Hematopoietic multipotent progenitor cell (in vitro differentiated cells): Measurements from ENCODE around the gene CACNA2D2. TPM values are rescaled to one million over a fixed set of nuclear protein-coding genes. Genes with fewer than 3 reads are reported as not detected.
A peak's percentile ranks its signal among the peaks of the same experiment; 100 is the strongest.

Source experiments
- DNase-seq, 3 donors: peaks; one replicate each; pipeline ENCODE4 v3.0.0-alpha.2; 2011 to 2015; ENCODE audit warnings: low read depth in 2 of 3, low spot score in 2 of 3
- total RNA-seq: library from RNA; depleted of rRNA; stranded (reverse); fragments of >200 nt; gene quantifications from one replicate; pipeline ENCODE4 v1.2.3, GENCODE V29; 2012

Gene CACNA2D2
- total RNA-seq = 1.1 TPM

DNA sequence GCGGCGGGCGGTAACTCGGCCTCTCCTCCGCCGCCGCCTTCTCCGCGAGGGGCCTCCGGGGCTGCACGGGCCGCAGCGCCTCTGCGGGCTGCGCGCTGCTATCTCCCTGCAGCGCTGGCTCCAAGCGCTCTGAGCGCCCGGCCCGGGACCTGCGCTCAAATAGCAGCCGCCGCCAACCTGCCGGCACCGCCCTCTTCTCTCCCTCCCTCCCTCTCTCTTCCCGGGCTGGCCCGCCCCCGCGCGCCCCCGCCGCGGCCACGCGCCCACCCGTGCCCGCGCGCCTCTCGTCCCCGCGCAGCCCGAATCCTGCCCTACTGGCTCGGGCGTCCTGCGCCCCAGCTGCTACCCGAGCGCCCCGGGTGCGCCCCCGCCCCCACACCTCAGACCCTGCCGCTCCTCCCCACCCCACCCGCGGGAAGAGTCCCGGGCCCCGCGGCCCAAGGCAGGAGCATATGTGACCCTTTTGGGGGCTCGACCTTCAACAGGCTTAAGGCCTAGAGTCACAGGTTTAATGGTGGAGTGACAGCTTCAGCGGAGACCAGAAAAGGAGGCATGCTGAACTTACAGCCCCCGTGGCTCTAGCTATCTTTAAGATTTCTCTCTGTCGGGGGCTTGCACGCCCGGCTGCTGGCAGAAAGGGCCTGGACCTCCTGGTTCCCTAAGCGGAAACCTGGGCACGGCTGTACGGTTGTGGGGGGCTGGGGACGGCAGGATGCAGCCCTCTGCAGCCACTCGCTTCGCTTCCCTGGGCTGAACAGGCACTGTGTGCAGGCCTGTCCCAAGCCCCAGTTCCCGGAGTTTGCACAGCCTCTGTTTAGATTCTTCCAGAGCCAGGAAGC lies at the start of gene CACNA2D2:
CACNA2D2 (minus strand) TSS at position 131 of the 839 bp plus-strand sequence. CDS start 211 bp downstream, outside the sequence.
- DNase-seq = peak; percentile 36 to 64 (median 62)

DNA sequence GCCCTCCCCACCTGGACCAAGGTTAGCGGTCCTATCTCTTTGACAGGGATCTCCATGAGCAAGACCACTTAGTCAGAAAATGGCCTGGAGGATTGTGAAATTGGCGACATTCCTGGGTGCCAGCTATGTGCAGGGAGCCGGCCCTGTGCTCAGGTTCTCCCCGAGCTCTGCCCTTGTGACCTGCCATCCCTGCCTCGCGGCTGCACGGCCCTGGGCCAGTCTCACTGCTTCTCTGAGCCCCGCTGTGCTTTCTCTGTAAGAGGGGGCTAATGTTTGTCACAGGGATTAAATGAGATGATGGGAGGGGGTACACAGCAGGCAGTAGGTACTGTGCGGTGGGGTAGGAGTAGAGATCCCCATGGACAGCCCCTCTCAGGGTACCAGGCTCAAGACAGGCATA lies 49.2 kb upstream of the CACNA2D2 start:
- no peak for DNase-seq

GRCh38 chr3:50551681-50552435 lies 48.4 kb upstream of the CACNA2D2 start:
- DNase-seq = no peak

GRCh38 chr3:50551054-50551659 lies 47.7 kb upstream of the CACNA2D2 start:
- DNase-seq = no peak

DNA sequence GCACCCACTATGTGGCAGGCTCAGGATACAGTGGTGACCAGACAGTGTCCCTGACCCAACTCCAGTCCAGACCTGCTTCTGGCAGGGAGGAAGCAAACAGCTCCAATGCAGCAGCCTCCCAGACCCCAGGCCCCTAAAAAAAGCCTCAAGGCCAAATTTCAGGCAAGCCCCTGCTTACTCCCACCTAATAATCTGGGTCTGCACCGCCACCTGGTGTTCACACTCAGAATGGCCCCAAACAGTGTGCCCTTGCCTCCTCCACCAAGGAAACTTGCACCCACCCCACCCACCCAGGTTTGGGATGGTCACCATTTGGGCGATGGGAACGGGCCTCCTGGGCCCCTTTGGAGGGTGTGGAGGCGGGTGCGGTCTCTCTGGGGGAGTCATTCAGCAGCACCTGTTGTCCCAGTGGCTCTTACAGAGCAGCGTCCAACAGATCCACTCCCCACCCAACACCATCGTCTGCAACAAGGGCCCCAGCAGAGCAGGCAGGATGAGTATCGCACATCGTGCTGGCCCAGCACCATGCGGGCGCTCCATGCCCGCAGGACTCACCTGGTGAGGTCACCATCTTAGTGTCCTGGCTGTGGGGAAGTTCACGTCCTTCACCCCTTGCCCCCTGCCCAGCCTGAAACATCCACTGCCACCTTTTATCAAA lies 46.8 kb upstream of the CACNA2D2 start:
- peak in 2 of 3 donors; percentile 59 to 77 for DNase-seq

DNA sequence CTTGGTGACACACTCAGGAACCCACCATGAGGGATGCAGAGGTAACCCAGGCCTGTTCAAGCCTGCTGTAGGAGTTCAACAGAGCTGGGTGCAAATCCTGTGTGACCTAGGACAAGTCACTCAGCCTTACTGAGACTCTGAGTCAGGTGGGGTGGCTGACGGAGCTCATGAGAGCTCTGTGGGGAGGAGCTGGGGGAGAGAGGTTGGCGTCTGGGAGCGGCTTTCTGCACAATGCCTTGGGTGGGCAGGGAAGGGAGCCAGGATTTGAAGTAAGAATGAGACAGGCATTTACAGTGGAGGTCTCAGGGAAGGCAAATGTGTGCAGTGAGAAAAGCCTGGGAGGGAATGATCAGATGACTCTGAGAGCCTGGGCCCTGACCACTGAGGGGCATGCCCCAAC lies 45.8 kb upstream of the CACNA2D2 start:
- no peak for DNase-seq

DNA sequence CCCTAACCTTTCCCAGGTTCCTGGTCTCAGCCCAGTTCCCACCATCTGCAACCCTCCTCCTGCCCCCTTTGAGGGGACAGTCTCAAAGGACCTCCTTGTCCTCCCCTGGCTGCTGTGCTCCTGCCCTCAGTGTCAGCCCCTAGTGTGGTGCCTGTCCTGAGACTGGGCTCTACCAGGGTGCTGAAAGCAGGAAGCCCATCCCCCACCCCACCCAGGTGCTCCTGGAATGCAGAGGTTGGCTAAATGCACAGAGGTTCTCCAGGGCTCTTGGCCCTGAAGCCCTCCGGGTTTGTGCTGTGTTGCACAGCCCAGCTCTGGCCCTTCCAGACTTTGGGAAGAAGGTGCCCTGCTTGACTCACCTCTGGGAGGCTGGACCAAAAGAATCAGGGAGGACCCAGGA lies 42.3 kb upstream of the CACNA2D2 start:
- no peak for DNase-seq

- peak; percentile 37 to 59 (median 48) for DNase-seq
Observed at GRCh38 chr3:50542177-50543034, 39.0 kb upstream of the CACNA2D2 start.

- no peak for DNase-seq
Observed at GRCh38 chr3:50539356-50540286, 36.2 kb upstream of the CACNA2D2 start.

GRCh38 chr3:50537421-50538129 lies 34.1 kb upstream of the CACNA2D2 start:
- no peak for DNase-seq

DNA sequence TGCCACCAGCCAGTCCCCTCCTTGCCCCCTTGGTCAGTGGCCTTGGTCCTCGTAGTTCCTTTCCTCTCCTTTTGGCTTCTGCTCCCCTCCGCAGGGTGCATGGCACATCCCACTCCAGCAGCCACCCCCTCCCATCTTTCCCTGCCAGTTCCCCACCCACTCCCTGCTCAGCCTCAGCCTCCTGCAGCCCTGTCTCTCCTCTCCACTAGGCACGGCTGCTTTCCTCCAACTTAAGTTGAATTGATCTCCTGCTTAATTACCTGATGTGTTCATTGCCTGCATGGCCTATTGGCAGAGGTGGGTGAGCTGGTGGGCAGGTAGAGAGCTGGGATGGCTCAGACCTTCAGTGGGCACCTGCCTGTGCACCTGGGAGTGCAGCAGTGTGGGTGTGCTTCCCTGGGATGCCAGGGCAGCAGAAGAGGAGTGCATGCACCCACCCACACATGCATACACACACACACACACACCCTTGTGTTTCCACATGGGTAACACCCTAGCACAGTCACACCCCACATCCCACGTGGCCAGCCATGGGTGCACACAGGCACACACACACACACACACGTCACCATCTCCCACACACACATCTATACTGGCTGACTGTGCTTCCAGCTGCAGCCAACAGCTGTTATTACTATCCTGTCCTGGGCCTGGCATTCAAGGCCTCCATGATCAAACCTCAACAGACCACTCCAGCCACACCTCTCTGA lies 33.2 kb upstream of the CACNA2D2 start:
- no peak for DNase-seq

DNA sequence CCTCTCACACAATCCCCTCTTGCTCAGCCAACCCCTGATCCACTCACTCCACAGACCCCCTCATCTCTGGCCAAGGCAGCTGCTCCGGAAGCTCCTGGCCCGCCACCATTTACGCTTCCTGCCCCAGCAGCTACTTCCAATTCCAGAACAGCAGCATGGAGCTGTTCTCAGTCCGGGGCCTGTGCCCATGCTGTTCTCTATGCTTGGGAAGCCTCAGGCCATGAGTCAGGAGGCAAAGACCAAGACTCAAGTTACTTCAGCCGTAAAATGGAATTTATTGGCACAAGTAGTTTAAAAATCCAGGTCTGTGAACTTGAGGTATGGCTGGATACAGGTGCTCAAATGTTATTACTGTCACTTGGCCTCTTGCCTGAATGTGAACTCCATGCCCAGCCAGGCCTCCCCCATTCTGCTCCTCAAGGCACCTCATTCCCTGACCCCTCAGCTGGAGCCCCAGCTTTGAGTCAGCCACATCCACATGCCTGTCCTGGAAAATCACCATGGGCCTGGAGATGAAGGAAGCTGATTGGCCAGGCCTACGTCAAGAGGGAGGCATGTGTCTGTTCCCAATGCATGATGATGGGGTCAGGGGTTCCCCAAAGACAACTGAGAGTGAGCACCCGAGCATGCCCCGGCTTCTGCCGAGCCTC lies 31.4 kb upstream of the CACNA2D2 start:
- no peak for DNase-seq

DNA sequence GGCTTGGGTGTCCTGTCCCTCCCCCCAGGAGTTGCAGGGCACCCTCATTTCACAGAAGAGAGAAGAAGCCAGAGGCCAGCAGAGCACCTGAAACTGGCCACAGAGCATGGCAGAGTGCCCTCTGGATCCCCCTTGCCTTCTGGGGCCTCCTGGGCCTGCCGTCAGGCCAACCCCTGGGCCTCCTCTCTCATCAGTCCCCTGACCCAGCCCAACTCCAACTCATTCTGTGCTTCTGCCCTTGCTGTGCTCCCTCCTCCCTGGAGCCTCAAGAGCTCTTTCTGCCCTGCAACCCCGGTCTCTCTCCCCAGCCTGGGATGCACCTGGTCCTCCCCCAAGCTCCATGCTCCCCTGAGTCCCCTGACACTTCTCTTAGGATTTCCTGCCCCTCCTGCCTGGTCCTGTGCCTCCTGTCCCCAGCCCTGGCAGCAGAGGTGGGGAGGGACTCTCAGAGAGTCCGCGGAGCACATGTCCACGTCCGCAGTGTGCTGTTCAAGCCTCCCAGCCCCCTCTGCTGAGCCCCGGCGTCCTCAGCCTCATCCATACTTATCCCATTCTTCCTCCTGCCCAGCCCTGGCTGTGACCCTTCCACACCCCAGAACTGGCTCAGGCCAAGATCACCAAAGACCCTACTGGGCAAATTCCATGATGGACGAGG lies 30.5 kb upstream of the CACNA2D2 start:
- no peak for DNase-seq

DNA sequence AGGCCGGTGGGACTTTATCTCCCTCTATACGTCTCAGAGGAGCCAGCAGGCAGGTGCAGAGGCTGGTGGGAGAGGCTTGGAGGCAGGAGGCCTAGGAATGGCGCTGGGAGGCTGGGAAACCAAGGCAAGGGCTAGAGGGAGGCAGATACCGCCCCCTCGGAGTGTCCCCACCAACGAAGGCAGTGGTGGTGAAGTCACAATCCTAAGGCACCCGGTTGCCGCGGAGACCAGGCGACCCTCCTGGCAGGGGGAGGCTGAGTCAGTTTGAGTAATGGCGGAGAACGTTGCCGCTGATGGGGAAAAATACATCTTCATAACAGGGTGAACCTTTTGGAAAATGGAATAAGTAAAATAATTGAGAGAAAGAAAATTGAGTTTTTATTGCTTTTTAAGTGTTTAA lies 29.9 kb upstream of the CACNA2D2 start:
- DNase-seq = no peak

- DNase-seq = no peak
Observed at GRCh38 chr3:50532062-50532705, 28.8 kb upstream of the CACNA2D2 start.

DNA sequence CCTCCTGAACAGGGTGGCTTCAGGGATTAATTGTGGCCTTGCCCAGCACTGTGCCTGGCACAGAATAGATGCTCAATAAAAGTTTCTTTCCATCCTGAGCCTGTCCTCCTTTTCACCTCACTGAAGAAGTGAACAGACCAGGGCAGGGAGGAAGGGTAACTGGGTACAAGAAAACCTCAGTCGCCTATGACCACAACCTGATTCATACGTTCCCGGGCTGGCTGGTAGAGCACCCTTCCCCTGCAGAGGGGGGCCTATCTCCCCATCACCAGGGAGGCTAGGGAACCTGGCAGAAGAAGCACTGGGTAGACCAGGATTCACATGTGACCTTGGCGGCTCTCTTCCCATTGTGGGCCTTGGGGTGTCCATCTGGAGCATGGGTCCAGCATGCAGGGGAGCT lies 27.8 kb upstream of the CACNA2D2 start:
- DNase-seq = no peak
